ENCODE data around the gene HDLBP.

Gene HDLBP

DNA sequence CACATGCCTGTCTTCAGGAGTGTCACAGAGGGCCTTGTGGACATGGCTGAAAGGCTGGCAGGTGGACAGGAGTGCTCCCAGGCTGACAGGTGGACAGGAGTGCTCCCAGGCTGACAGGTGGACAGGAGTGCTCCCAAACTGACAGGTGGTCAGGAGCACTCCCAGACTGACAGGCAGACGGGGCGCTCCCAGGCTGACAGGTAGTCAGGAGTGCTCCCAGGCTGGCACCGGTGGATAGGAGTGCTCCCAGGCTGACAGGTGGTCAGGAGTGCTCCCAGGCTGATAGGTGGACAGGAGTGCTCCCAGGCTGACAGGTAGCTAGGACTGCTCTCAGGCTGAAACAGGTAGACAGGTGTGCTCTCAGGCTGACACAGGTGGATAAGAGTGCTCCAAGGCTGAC is 110.4 kb downstream of the HDLBP start:
- H3K36me3 ChIP-seq (ENCODE audit: control insufficient read depth in 1 of 2, insufficient read depth in 2 of 2, low read length in 2 of 2), result no peaks in the 10 kb centered on the region

GRCh38 chr2:241204490-241204889 is 111.0 kb downstream of the HDLBP start:
- Histone ChIP-seq H3K9ac (ENCODE audit: low read length) (no peak overlapping the region), H2AK5ac (ENCODE audit: low read length) (no peak overlapping the region), H3K23ac (ENCODE audit: low read length) (no peak overlapping the region), H3K4me1 (ENCODE audit: control insufficient read depth in 1 of 2, insufficient read depth in 2 of 2, low read length in 2 of 2) (peaks cover 0 to 8% of the 10 kb centered on the region in 2 experiments), H3K14ac (ENCODE audit: low read length) (no peak overlapping the region), H4K12ac (ENCODE audit: low read depth, low read length) (no peak overlapping the region), H3K79me1 (ENCODE audit: low read length) (peaks cover 2% of the 10 kb centered on the region), H2BK120ac (ENCODE audit: insufficient read depth, low read length, poor library complexity) (no peak overlapping the region), H3K9me3 (ENCODE audit: insufficient read depth, low read depth, low read length) (no peaks in the 10 kb centered on the region), H2AFZ (ENCODE audit: insufficient read depth, low read length, poor library complexity) (no peak overlapping the region), H3K4me3 (ENCODE audit: low read depth, low read length) (no peak overlapping the region), H3K36me3 (ENCODE audit: control insufficient read depth in 1 of 2, insufficient read depth in 2 of 2, low read length in 2 of 2) (no peaks in the 10 kb centered on the region), H3K27ac (ENCODE audit: low read depth, low read length) (no peak overlapping the region), H2BK5ac (ENCODE audit: low read depth, low read length, poor library complexity) (no peak overlapping the region), H4K91ac (ENCODE audit: low read depth, low read length) (no peak overlapping the region), H3K18ac (ENCODE audit: low read length) (no peak overlapping the region), H4K8ac (ENCODE audit: low read depth, low read length) (no peak overlapping the region), H3K27me3 (ENCODE audit: insufficient read depth, low read length) (no peaks in the 10 kb centered on the region), H3K79me2 (ENCODE audit: control insufficient read depth, insufficient read depth, low read length, poor library complexity) (no peaks in the 10 kb centered on the region), H2BK12ac (ENCODE audit: low read length) (no peak overlapping the region), H3K4me2 (ENCODE audit: low read length) (no peak overlapping the region), H3K4ac (ENCODE audit: low read depth, low read length) (no peak overlapping the region)
- WGBS (ENCODE audit: extremely low coverage, insufficient coverage, insufficient read length), result no CpG with 5 or more reads among the region's 4 CpGs
- no peak for DNase-seq

More for the DNA sequence above, 110.4 kb downstream of the HDLBP start:
- H3K4ac ChIP-seq (ENCODE audit: low read depth, low read length), result no peak overlapping the region
- H3K18ac ChIP-seq (ENCODE audit: low read length), result no peak overlapping the region
- H3K9me3 ChIP-seq (ENCODE audit: insufficient read depth, low read depth, low read length), result no peaks in the 10 kb centered on the region
- no CpG with 5 or more reads among the region's 3 CpGs for WGBS (ENCODE audit: extremely low coverage, insufficient coverage, insufficient read length)
- no peak overlapping the region for H3K27ac ChIP-seq (ENCODE audit: low read depth, low read length)
- H2AK5ac ChIP-seq (ENCODE audit: low read length), result no peak overlapping the region
- peaks cover 0 to 6% of the 10 kb centered on the region in 2 experiments for H3K4me1 ChIP-seq (ENCODE audit: control insufficient read depth in 1 of 2, insufficient read depth in 2 of 2, low read length in 2 of 2)
- H2BK12ac ChIP-seq (ENCODE audit: low read length), result no peak overlapping the region
- H3K14ac ChIP-seq (ENCODE audit: low read length), result no peak overlapping the region
- H3K79me2 ChIP-seq (ENCODE audit: control insufficient read depth, insufficient read depth, low read length, poor library complexity), result no peaks in the 10 kb centered on the region
- no peak for DNase-seq
- no peaks in the 10 kb centered on the region for H3K27me3 ChIP-seq (ENCODE audit: insufficient read depth, low read length)
- no peak overlapping the region for H2BK120ac ChIP-seq (ENCODE audit: insufficient read depth, low read length, poor library complexity)
- no peak overlapping the region for H4K12ac ChIP-seq (ENCODE audit: low read depth, low read length)
- H2BK5ac ChIP-seq (ENCODE audit: low read depth, low read length, poor library complexity), result no peak overlapping the region
- H4K8ac ChIP-seq (ENCODE audit: low read depth, low read length), result no peak overlapping the region
- peaks cover 2% of the 10 kb centered on the region for H3K79me1 ChIP-seq (ENCODE audit: low read length)
- no peak overlapping the region for H3K4me3 ChIP-seq (ENCODE audit: low read depth, low read length)
- H2AFZ ChIP-seq (ENCODE audit: insufficient read depth, low read length, poor library complexity), result no peak overlapping the region
- H4K91ac ChIP-seq (ENCODE audit: low read depth, low read length), result no peak overlapping the region
- no peak overlapping the region for H3K23ac ChIP-seq (ENCODE audit: low read length)
- no peak overlapping the region for H3K4me2 ChIP-seq (ENCODE audit: low read length)
- no peak overlapping the region for H3K9ac ChIP-seq (ENCODE audit: low read length)

DNA sequence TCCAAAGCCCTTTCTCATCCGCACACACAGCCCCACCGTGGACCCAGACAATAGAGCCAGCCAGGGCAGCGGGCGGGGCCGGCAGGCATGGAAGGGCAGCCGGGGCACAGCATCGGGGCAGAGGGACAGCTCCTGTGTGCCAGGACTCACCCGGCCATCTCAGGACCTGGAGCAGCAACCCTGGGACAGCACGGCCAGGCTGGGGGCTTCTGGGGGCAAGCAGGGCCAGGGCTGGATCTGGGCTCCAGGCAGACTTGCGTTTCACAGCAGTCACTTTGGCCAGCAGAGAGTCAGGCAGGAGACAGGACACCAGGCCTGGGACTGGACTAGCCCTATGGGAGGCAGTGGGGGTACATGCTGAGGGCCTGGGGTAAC is 111.5 kb downstream of the HDLBP start:
- no CpG with 5 or more reads among the region's 10 CpGs for WGBS (ENCODE audit: extremely low coverage, insufficient coverage, insufficient read length)
- Histone ChIP-seq H3K27ac (ENCODE audit: low read depth, low read length) (no peak overlapping the region), H4K8ac (ENCODE audit: low read depth, low read length) (no peak overlapping the region)

GRCh38 chr2:241203218-241204009 is 112.1 kb downstream of the HDLBP start:
- H3K36me3 ChIP-seq (ENCODE audit: control insufficient read depth in 1 of 2, insufficient read depth in 2 of 2, low read length in 2 of 2), result no peaks in the 10 kb centered on the region
- H4K8ac ChIP-seq (ENCODE audit: low read depth, low read length), result no peak overlapping the region
- H2BK12ac ChIP-seq (ENCODE audit: low read length), result no peak overlapping the region
- no peak overlapping the region for H4K91ac ChIP-seq (ENCODE audit: low read depth, low read length)
- H3K9ac ChIP-seq (ENCODE audit: low read length), result no peak overlapping the region
- no peak overlapping the region for H2BK5ac ChIP-seq (ENCODE audit: low read depth, low read length, poor library complexity)
- no peak overlapping the region for H3K4ac ChIP-seq (ENCODE audit: low read depth, low read length)
- H3K14ac ChIP-seq (ENCODE audit: low read length), result no peak overlapping the region
- peaks cover 2% of the 10 kb centered on the region for H3K79me1 ChIP-seq (ENCODE audit: low read length)
- no peak overlapping the region for H2AK5ac ChIP-seq (ENCODE audit: low read length)
- no peak overlapping the region for H3K4me3 ChIP-seq (ENCODE audit: low read depth, low read length)
- no peak overlapping the region for H3K4me2 ChIP-seq (ENCODE audit: low read length)
- WGBS (ENCODE audit: extremely low coverage, insufficient coverage, insufficient read length), result no CpG with 5 or more reads among the region's 27 CpGs
- peaks cover 2% of the 10 kb centered on the region for H3K9me3 ChIP-seq (ENCODE audit: insufficient read depth, low read depth, low read length)
- H3K23ac ChIP-seq (ENCODE audit: low read length), result no peak overlapping the region
- no peaks in the 10 kb centered on the region for H3K79me2 ChIP-seq (ENCODE audit: control insufficient read depth, insufficient read depth, low read length, poor library complexity)
- DNase-seq, result no peak
- H4K12ac ChIP-seq (ENCODE audit: low read depth, low read length), result no peak overlapping the region
- no peak overlapping the region for H3K27ac ChIP-seq (ENCODE audit: low read depth, low read length)
- H3K18ac ChIP-seq (ENCODE audit: low read length), result no peak overlapping the region
- no peak overlapping the region for H2AFZ ChIP-seq (ENCODE audit: insufficient read depth, low read length, poor library complexity)
- no peaks in the 10 kb centered on the region for H3K27me3 ChIP-seq (ENCODE audit: insufficient read depth, low read length)
- no peak overlapping the region for H2BK120ac ChIP-seq (ENCODE audit: insufficient read depth, low read length, poor library complexity)
- peaks cover 0 to 8% of the 10 kb centered on the region in 2 experiments for H3K4me1 ChIP-seq (ENCODE audit: control insufficient read depth in 1 of 2, insufficient read depth in 2 of 2, low read length in 2 of 2)

More for the DNA sequence above, 111.5 kb downstream of the HDLBP start:
- H2BK12ac ChIP-seq (ENCODE audit: low read length), result no peak overlapping the region
- peaks cover 0 to 8% of the 10 kb centered on the region in 2 experiments for H3K4me1 ChIP-seq (ENCODE audit: control insufficient read depth in 1 of 2, insufficient read depth in 2 of 2, low read length in 2 of 2)
- H2BK120ac ChIP-seq (ENCODE audit: insufficient read depth, low read length, poor library complexity), result no peak overlapping the region
- H2AK5ac ChIP-seq (ENCODE audit: low read length), result no peak overlapping the region
- H4K12ac ChIP-seq (ENCODE audit: low read depth, low read length), result no peak overlapping the region
- peaks cover 2% of the 10 kb centered on the region for H3K79me1 ChIP-seq (ENCODE audit: low read length)
- no peaks in the 10 kb centered on the region for H3K36me3 ChIP-seq (ENCODE audit: control insufficient read depth in 1 of 2, insufficient read depth in 2 of 2, low read length in 2 of 2)
- H3K79me2 ChIP-seq (ENCODE audit: control insufficient read depth, insufficient read depth, low read length, poor library complexity), result no peaks in the 10 kb centered on the region
- H3K4me2 ChIP-seq (ENCODE audit: low read length), result no peak overlapping the region
- H3K23ac ChIP-seq (ENCODE audit: low read length), result no peak overlapping the region
- no peaks in the 10 kb centered on the region for H3K9me3 ChIP-seq (ENCODE audit: insufficient read depth, low read depth, low read length)
- no peak overlapping the region for H3K9ac ChIP-seq (ENCODE audit: low read length)
- DNase-seq, result no peak
- no peak overlapping the region for H3K4me3 ChIP-seq (ENCODE audit: low read depth, low read length)
- H3K18ac ChIP-seq (ENCODE audit: low read length), result no peak overlapping the region
- H3K4ac ChIP-seq (ENCODE audit: low read depth, low read length), result no peak overlapping the region
- no peak overlapping the region for H2BK5ac ChIP-seq (ENCODE audit: low read depth, low read length, poor library complexity)
- H2AFZ ChIP-seq (ENCODE audit: insufficient read depth, low read length, poor library complexity), result no peak overlapping the region
- no peak overlapping the region for H4K91ac ChIP-seq (ENCODE audit: low read depth, low read length)
- H3K14ac ChIP-seq (ENCODE audit: low read length), result no peak overlapping the region
- no peaks in the 10 kb centered on the region for H3K27me3 ChIP-seq (ENCODE audit: insufficient read depth, low read length)
